Adipocyte (in vitro differentiated cells): Measurements from ENCODE around the gene XKR8.

Experiments used
- DNase-seq: peaks from one replicate; pipeline ENCODE4 v3.0.0-alpha.2; 2015; ENCODE audit warnings: low read depth
- H3K27me3 ChIP-seq: replicated peaks from 2 replicates; pipeline ENCODE4 v1.7.0; 2013; ENCODE audit warnings: mild to moderate bottlenecking, low read length, moderate library complexity; ENCODE audit not compliant: control insufficient read depth, insufficient read depth
- H3K36me3 ChIP-seq: 2 replicates; pipeline ENCODE4 v1.7.0; 2013; ENCODE audit warnings: low read length, mild to moderate bottlenecking, moderate library complexity; ENCODE audit not compliant: control insufficient read depth, insufficient read depth, severe bottlenecking
- H3K4me1 ChIP-seq: 2 replicates; pipeline ENCODE4 v1.7.0; 2013; ENCODE audit warnings: mild to moderate bottlenecking, low read length, moderate library complexity; ENCODE audit not compliant: control insufficient read depth, insufficient read depth
- H3K4me3 ChIP-seq: 2 replicates; pipeline ENCODE4 v1.7.0; 2013; ENCODE audit warnings: mild to moderate bottlenecking, low read length, moderate library complexity
- H3K9ac ChIP-seq: 2 replicates; pipeline ENCODE4 v1.7.0; 2013; ENCODE audit warnings: mild to moderate bottlenecking, low read length, moderate library complexity
- H3K9me3 ChIP-seq: 2 replicates; pipeline ENCODE4 v1.7.0; 2013; ENCODE audit warnings: mild to moderate bottlenecking, low read length, moderate library complexity; ENCODE audit not compliant: control insufficient read depth

The XKR8 gene

GRCh38 chr1:27959792-27960603 lies at the start of gene XKR8:
Gene XKR8 (plus strand): TSS chr1:27959973. CDS start chr1:27960070, 97 bp downstream.
- H3K27me3 ChIP-seq = peaks cover 6% of the 10 kb centered on the region
- peaks cover 15% of the 10 kb centered on the region for H3K4me1 ChIP-seq
- H3K4me3 ChIP-seq = peak within 1 kb of the TSS; percentile 86
- peaks cover 6% of the 10 kb centered on the region for H3K36me3 ChIP-seq
- peak within 1 kb of the TSS; percentile 90 for H3K9ac ChIP-seq
- peak; percentile 78 for DNase-seq
- no peaks in the 10 kb centered on the region for H3K9me3 ChIP-seq

GRCh38 chr1:27912429-27912828 lies 47.3 kb upstream of the XKR8 start:
- Histone ChIP-seq H3K9ac (no peak overlapping the region), H3K36me3 (peaks cover 19% of the 10 kb centered on the region), H3K4me1 (peaks cover 3% of the 10 kb centered on the region), H3K9me3 (peaks cover 7% of the 10 kb centered on the region), H3K4me3 (no peak overlapping the region), H3K27me3 (no peaks in the 10 kb centered on the region)
- no peak for DNase-seq

GRCh38 chr1:27915082-27915575 lies 44.6 kb upstream of the XKR8 start:
- Histone ChIP-seq H3K9me3 (peaks cover 7% of the 10 kb centered on the region), H3K36me3 (peaks cover 4% of the 10 kb centered on the region), H3K9ac (no peak overlapping the region), H3K4me3 (peak overlapping the region; percentile 98), H3K27me3 (no peaks in the 10 kb centered on the region), H3K4me1 (peaks cover 3% of the 10 kb centered on the region)
- DNase-seq = no peak

GRCh38 chr1:27922272-27922671 lies 37.5 kb upstream of the XKR8 start:
- no peak for DNase-seq
- Histone ChIP-seq H3K36me3 (no peaks in the 10 kb centered on the region), H3K4me3 (no peak overlapping the region), H3K27me3 (no peaks in the 10 kb centered on the region), H3K9me3 (no peaks in the 10 kb centered on the region), H3K4me1 (no peaks in the 10 kb centered on the region), H3K9ac (no peak overlapping the region)

GRCh38 chr1:27928216-27928954 lies 31.4 kb upstream of the XKR8 start:
- no peak overlapping the region for H3K4me3 ChIP-seq
- H3K9me3 ChIP-seq = no peaks in the 10 kb centered on the region
- no peak for DNase-seq
- H3K4me1 ChIP-seq = peaks cover under 1% of the 10 kb centered on the region
- H3K27me3 ChIP-seq = no peaks in the 10 kb centered on the region
- H3K36me3 ChIP-seq = no peaks in the 10 kb centered on the region
- H3K9ac ChIP-seq = no peak overlapping the region

- H3K4me1 ChIP-seq = peaks cover 4% of the 10 kb centered on the region
- H3K36me3 ChIP-seq = no peaks in the 10 kb centered on the region
- no peak overlapping the region for H3K4me3 ChIP-seq
- H3K9ac ChIP-seq = no peak overlapping the region
- peaks cover 16% of the 10 kb centered on the region for H3K27me3 ChIP-seq
- no peaks in the 10 kb centered on the region for H3K9me3 ChIP-seq
- DNase-seq = no peak
These were observed 28.6 kb upstream of the XKR8 start for GRCh38 chr1:27931184-27931583.

GRCh38 chr1:27931759-27932158 lies 28.0 kb upstream of the XKR8 start:
- Histone ChIP-seq H3K4me1 (peaks cover 4% of the 10 kb centered on the region), H3K36me3 (no peaks in the 10 kb centered on the region), H3K27me3 (peaks cover 16% of the 10 kb centered on the region), H3K9ac (no peak overlapping the region), H3K4me3 (no peak overlapping the region), H3K9me3 (no peaks in the 10 kb centered on the region)
- DNase-seq = no peak

GRCh38 chr1:27934818-27935549 lies 24.8 kb upstream of the XKR8 start, which contains the start of gene SMPDL3B:
Gene SMPDL3B (plus strand): TSS chr1:27935000. CDS start chr1:27935184, 184 bp downstream.
- Histone ChIP-seq H3K9me3 (no peaks in the 10 kb centered on the region), H3K4me3 (no peak within 1 kb of the TSS), H3K4me1 (peaks cover 4% of the 10 kb centered on the region), H3K36me3 (no peaks in the 10 kb centered on the region), H3K27me3 (peaks cover 16% of the 10 kb centered on the region), H3K9ac (no peak within 1 kb of the TSS)
- DNase-seq = peak; percentile 4

- Histone ChIP-seq H3K9ac (no peak overlapping the region), H3K27me3 (peaks cover 16% of the 10 kb centered on the region), H3K4me3 (no peak overlapping the region), H3K9me3 (no peaks in the 10 kb centered on the region), H3K36me3 (no peaks in the 10 kb centered on the region), H3K4me1 (peaks cover 4% of the 10 kb centered on the region)
- no peak for DNase-seq
These were observed 24.1 kb upstream of the XKR8 start for GRCh38 chr1:27935721-27936120.

- peaks cover 16% of the 10 kb centered on the region for H3K27me3 ChIP-seq
- peaks cover 4% of the 10 kb centered on the region for H3K4me1 ChIP-seq
- H3K9ac ChIP-seq = no peak overlapping the region
- no peak overlapping the region for H3K4me3 ChIP-seq
- no peak for DNase-seq
- H3K9me3 ChIP-seq = no peaks in the 10 kb centered on the region
- no peaks in the 10 kb centered on the region for H3K36me3 ChIP-seq
These were observed 23.4 kb upstream of the XKR8 start for GRCh38 chr1:27936370-27936769.

GRCh38 chr1:27937524-27937836 lies 22.3 kb upstream of the XKR8 start:
- Histone ChIP-seq H3K27me3 (peaks cover 16% of the 10 kb centered on the region), H3K36me3 (no peaks in the 10 kb centered on the region), H3K4me3 (no peak overlapping the region), H3K9me3 (no peaks in the 10 kb centered on the region), H3K4me1 (peaks cover 4% of the 10 kb centered on the region), H3K9ac (no peak overlapping the region)
- no peak for DNase-seq
